Measurements from ENCODE around the gene ATP4A.

The ATP4A gene

GRCh38 chr19:35561436-35561835 lies 2.0 kb downstream of the ATP4A start:
- no peak for TF ChIP-seq CTCF (IDR thresholded peaks at IDR 0.05; ENCODE audit: poor library complexity, severe bottlenecking)
- Histone ChIP-seq H3K36me3 (ENCODE audit: low read depth) (no peaks in the 10 kb centered on the region), H3K4me1 (ENCODE audit: insufficient read depth, poor library complexity, severe bottlenecking) (no peaks in the 10 kb centered on the region), H3K27ac (ENCODE audit: poor library complexity, severe bottlenecking) (no peak overlapping the region), H3K27me3 (ENCODE audit: insufficient read depth, poor library complexity, severe bottlenecking) (peaks cover 8% of the 10 kb centered on the region), H3K9me3 (ENCODE audit: severe bottlenecking) (no peaks in the 10 kb centered on the region), H3K4me3 (ENCODE audit: severe bottlenecking) (no peak overlapping the region)
- ATAC-seq (ENCODE audit: low read depth) = no peak
- DNase-seq (ENCODE audit: low spot score) = peak; percentile 11

- H3K9me3 ChIP-seq (ENCODE audit: severe bottlenecking) = no peaks in the 10 kb centered on the region
- peaks cover 8% of the 10 kb centered on the region for H3K27me3 ChIP-seq (ENCODE audit: insufficient read depth, poor library complexity, severe bottlenecking)
- DNase-seq (ENCODE audit: low spot score) (no peak), ATAC-seq (ENCODE audit: low read depth) (no peak)
- no peak overlapping the region for H3K27ac ChIP-seq (ENCODE audit: poor library complexity, severe bottlenecking)
- no peaks in the 10 kb centered on the region for H3K4me1 ChIP-seq (ENCODE audit: insufficient read depth, poor library complexity, severe bottlenecking)
- no peak for TF ChIP-seq CTCF (IDR thresholded peaks at IDR 0.05; ENCODE audit: poor library complexity, severe bottlenecking)
- no peaks in the 10 kb centered on the region for H3K36me3 ChIP-seq (ENCODE audit: low read depth)
- no peak overlapping the region for H3K4me3 ChIP-seq (ENCODE audit: severe bottlenecking)
Observed at GRCh38 chr19:35560677-35561076, 2.8 kb downstream of the ATP4A start.

GRCh38 chr19:35560271-35560670 lies 3.2 kb downstream of the ATP4A start:
- Histone ChIP-seq H3K4me3 (ENCODE audit: severe bottlenecking) (no peak overlapping the region), H3K36me3 (ENCODE audit: low read depth) (no peaks in the 10 kb centered on the region), H3K9me3 (ENCODE audit: severe bottlenecking) (no peaks in the 10 kb centered on the region), H3K4me1 (ENCODE audit: insufficient read depth, poor library complexity, severe bottlenecking) (no peaks in the 10 kb centered on the region), H3K27me3 (ENCODE audit: insufficient read depth, poor library complexity, severe bottlenecking) (peaks cover 8% of the 10 kb centered on the region), H3K27ac (ENCODE audit: poor library complexity, severe bottlenecking) (no peak overlapping the region)
- no peak for TF ChIP-seq CTCF (IDR thresholded peaks at IDR 0.05; ENCODE audit: poor library complexity, severe bottlenecking)
- DNase-seq (ENCODE audit: low spot score) = no peak
- no peak for ATAC-seq (ENCODE audit: low read depth)

- ATAC-seq (ENCODE audit: low read depth) (no peak), DNase-seq (ENCODE audit: low spot score) (peak; percentile 52)
- H3K27ac ChIP-seq (ENCODE audit: poor library complexity, severe bottlenecking) = no peak overlapping the region
- H3K27me3 ChIP-seq (ENCODE audit: insufficient read depth, poor library complexity, severe bottlenecking) = peaks cover 8% of the 10 kb centered on the region
- no peak for TF ChIP-seq CTCF (IDR thresholded peaks at IDR 0.05; ENCODE audit: poor library complexity, severe bottlenecking)
- no peak overlapping the region for H3K4me3 ChIP-seq (ENCODE audit: severe bottlenecking)
- no peaks in the 10 kb centered on the region for H3K4me1 ChIP-seq (ENCODE audit: insufficient read depth, poor library complexity, severe bottlenecking)
- H3K9me3 ChIP-seq (ENCODE audit: severe bottlenecking) = no peaks in the 10 kb centered on the region
- no peaks in the 10 kb centered on the region for H3K36me3 ChIP-seq (ENCODE audit: low read depth)
Observed at GRCh38 chr19:35559781-35560180, 3.7 kb downstream of the ATP4A start.

GRCh38 chr19:35559281-35559659 lies 4.2 kb downstream of the ATP4A start:
- no peaks in the 10 kb centered on the region for H3K4me1 ChIP-seq (ENCODE audit: insufficient read depth, poor library complexity, severe bottlenecking)
- TF ChIP-seq CTCF (IDR thresholded peaks at IDR 0.05; ENCODE audit: poor library complexity, severe bottlenecking) = no peak
- no peaks in the 10 kb centered on the region for H3K36me3 ChIP-seq (ENCODE audit: low read depth)
- peaks cover 8% of the 10 kb centered on the region for H3K27me3 ChIP-seq (ENCODE audit: insufficient read depth, poor library complexity, severe bottlenecking)
- no peak overlapping the region for H3K4me3 ChIP-seq (ENCODE audit: severe bottlenecking)
- peak; percentile 58 for DNase-seq (ENCODE audit: low spot score)
- no peaks in the 10 kb centered on the region for H3K9me3 ChIP-seq (ENCODE audit: severe bottlenecking)
- ATAC-seq (ENCODE audit: low read depth) = no peak
- no peak overlapping the region for H3K27ac ChIP-seq (ENCODE audit: poor library complexity, severe bottlenecking)
